HepG2 (cell line): ENCODE measurements around the gene KIF27. TPM values are rescaled to one million over a fixed set of nuclear protein-coding genes. Genes with fewer than 3 reads are reported as not detected.

Experiments
- AGO2 ChIP-seq: fragments of 200-400 bp; formaldehyde crosslinking; optimal IDR thresholded peaks from 2 replicates; pipeline ENCODE3; 2017; ENCODE audit warnings: mild to moderate bottlenecking, low read depth, low read length, moderate library complexity
- CAMTA2 ChIP-seq: sonication (generic); formaldehyde crosslinking; IDR thresholded peaks from 2 replicates; pipeline ENCODE4 v1.4.0; 2020; ENCODE audit warnings: mild to moderate bottlenecking, missing genetic modification reagents, borderline replicate concordance
- KDM4B ChIP-seq: sonication (generic); formaldehyde crosslinking; IDR thresholded peaks from 2 replicates; pipeline ENCODE4 v1.4.0; 2020; ENCODE audit warnings: missing genetic modification reagents
- KDM6A ChIP-seq: IDR thresholded peaks from 2 replicates; pipeline ENCODE4 v1.6.1; 2016; ENCODE audit warnings: low read depth
- NFAT5 ChIP-seq: sonication (generic); formaldehyde crosslinking; IDR thresholded peaks from 2 replicates; pipeline ENCODE4 v1.4.0; 2020; ENCODE audit warnings: missing genetic modification reagents
- NR2F2 ChIP-seq: IDR thresholded peaks from 2 replicates; pipeline ENCODE4 v1.6.1; 2012; ENCODE audit warnings: low read depth, inconsistent platforms, borderline replicate concordance
- PPARG ChIP-seq: conservative IDR thresholded peaks from 2 replicates; pipeline ENCODE4 v1.6.1; 2016; ENCODE audit warnings: missing biosample characterization, missing genetic modification reagents
- REL ChIP-seq: sonication (generic); formaldehyde crosslinking; conservative IDR thresholded peaks from 2 replicates; pipeline ENCODE4 v1.8.0; 2022; ENCODE audit warnings: mild to moderate bottlenecking, missing genetic modification reagents, moderate library complexity
- TCF12 ChIP-seq, 2 experiments: fragments of 450-650 bp in 1 of 2; sonication (generic) in 1 of 2; formaldehyde crosslinking in 1 of 2; IDR thresholded peaks; 2 replicates each; pipeline versions ENCODE4 v1.6.1 to v1.8.0; 2017 to 2022; ENCODE audit warnings: antibody characterized with exemption in 1 of 2, mild to moderate bottlenecking in 1 of 2, missing genetic modification reagents in 1 of 2, moderate library complexity in 1 of 2
- TSC22D2 ChIP-seq: sonication (generic); formaldehyde crosslinking; IDR thresholded peaks from 2 replicates; pipeline ENCODE4 v1.5.1; 2020; ENCODE audit warnings: missing genetic modification reagents, mild to moderate bottlenecking, borderline replicate concordance
- WIZ ChIP-seq: sonication (generic); formaldehyde crosslinking; IDR thresholded peaks from 2 replicates; pipeline ENCODE4 v1.5.1; 2020; ENCODE audit warnings: mild to moderate bottlenecking, missing genetic modification reagents
- ZBTB34 ChIP-seq: sonication (generic); formaldehyde crosslinking; IDR thresholded peaks from 2 replicates; pipeline ENCODE4 v1.8.0; 2022; ENCODE audit warnings: mild to moderate bottlenecking, missing genetic modification reagents
- ZC3H4 ChIP-seq: sonication (generic); formaldehyde crosslinking; IDR thresholded peaks from 2 replicates; pipeline ENCODE4 v1.4.0; 2020; ENCODE audit warnings: missing genetic modification reagents, borderline replicate concordance
- ZFYVE20 ChIP-seq: sonication (generic); formaldehyde crosslinking; IDR thresholded peaks from 2 replicates; pipeline ENCODE4 v1.8.0; 2023; ENCODE audit warnings: low read depth, mild to moderate bottlenecking, moderate library complexity, missing genetic modification reagents, borderline replicate concordance
- ZNF276 ChIP-seq: sonication (generic); formaldehyde crosslinking; IDR thresholded peaks from 2 replicates; pipeline ENCODE4 v1.4.0; 2020; ENCODE audit warnings: mild to moderate bottlenecking, low read depth, missing genetic modification reagents
- ZNF512 ChIP-seq: sonication (generic); formaldehyde crosslinking; IDR thresholded peaks from 2 replicates; pipeline ENCODE4 v1.4.0; 2020; ENCODE audit warnings: mild to moderate bottlenecking, missing genetic modification reagents
- ZNF530 ChIP-seq: sonication (generic); formaldehyde crosslinking; IDR thresholded peaks from 2 replicates; pipeline ENCODE4 v1.5.0; 2020; ENCODE audit warnings: low read depth, mild to moderate bottlenecking, missing genetic modification reagents
- ZNF644 ChIP-seq: IDR thresholded peaks from 2 replicates; pipeline ENCODE4 v1.6.1; 2016; ENCODE audit warnings: low read depth
- ZNF7 ChIP-seq: IDR thresholded peaks from 2 replicates; pipeline ENCODE4 v1.6.1; 2016; ENCODE audit warnings: missing biosample characterization, missing genetic modification reagents
- ZNF780A ChIP-seq: sonication (generic); formaldehyde crosslinking; IDR thresholded peaks from 2 replicates; pipeline ENCODE4 v1.8.0; 2022; ENCODE audit warnings: mild to moderate bottlenecking, missing genetic modification reagents, moderate library complexity
- polyA plus RNA-seq, 8 experiments: library from polyadenylated mRNA; depleted of rRNA in 3 of 8; stranded (reverse) in 7 of 8; unstranded in 1 of 8; fragments of >200 nt; fragmentation: Illumina TruSeq in 4 of 8; extraction: Trizol in 4 of 8; gene quantifications; 2 replicates each; pipeline versions ENCODE4 v1.2.1 to v1.2.3, GENCODE V29; 2011 to 2016; ENCODE audit warnings: low read depth in 4 of 8, missing spikeins in 1 of 8, mixed read lengths in 1 of 8; ENCODE audit not compliant: insufficient read depth in 1 of 8
- total RNA-seq, 5 experiments: library from RNA; depleted of rRNA; stranded (reverse); fragments of >200 nt; fragmentation: Illumina TruSeq; extraction: Trizol; gene quantifications; 2 replicates each; pipeline ENCODE4 v1.2.3, GENCODE V29; 2016; ENCODE audit warnings: low read depth in 1 of 5

The KIF27 gene
- total and polyA plus RNA-seq, 2 of the 13 experiments (the other 11 are each of a cell fraction or from before 2014, with no cell fraction given), result 0.95 to 4.1 TPM

- TF ChIP-seq ZNF512, result peak; percentile 71; the same call in 1 of the 2 replicates
- TF ChIP-seq ZC3H4, result no peak
- 0 out of 2 replicates have a peak, but pooled peaks have one; percentile 11 for TF ChIP-seq KDM6A (CRISPR knock-in tag)
- no peak for TF ChIP-seq ZNF530 (CRISPR knock-in tag)
- no peak for TF ChIP-seq NR2F2
- no peak for TF ChIP-seq PPARG (CRISPR knock-in tag)
- peak; percentile 60 for TF ChIP-seq AGO2
- TF ChIP-seq TSC22D2, result 0 out of 2 replicates have a peak, but pooled peaks have one; percentile 13
- 0 out of 2 replicates have a peak, but pooled peaks have one; percentile 73 for TF ChIP-seq ZFYVE20
- 0 out of 2 replicates have a peak, but pooled peaks have one; percentile 1 for TF ChIP-seq REL
- TF ChIP-seq CAMTA2, result peak; percentile 63; the same call in 1 of the 2 replicates
- no peak for TF ChIP-seq ZNF7
- 0 out of 2 replicates have a peak, but pooled peaks have one; percentile 10 for TF ChIP-seq ZNF276 (CRISPR knock-in tag)
- TF ChIP-seq TCF12 (IDR thresholded peaks at IDR 0.05), result no peak
- 0 out of 2 replicates have a peak, but pooled peaks have one; percentile 20 for TF ChIP-seq TCF12 (CRISPR knock-in tag; IDR thresholded peaks at IDR 0.05)
- peak; percentile 82; the same call in 1 of the 2 replicates for TF ChIP-seq WIZ (CRISPR knock-in tag)
- TF ChIP-seq ZBTB34 (CRISPR knock-in tag), result no peak
- 0 out of 2 replicates have a peak, but pooled peaks have one; percentile 14 for TF ChIP-seq KDM4B
- TF ChIP-seq ZNF644 (CRISPR knock-in tag), result 0 out of 2 replicates have a peak, but pooled peaks have one; percentile 33
- TF ChIP-seq NFAT5 (CRISPR knock-in tag), result 0 out of 2 replicates have a peak, but pooled peaks have one; percentile 49
- TF ChIP-seq ZNF780A, result 0 out of 2 replicates have a peak, but pooled peaks have one; percentile 11
Observed at GRCh38 chr9:83956086-83956435, 34.8 kb upstream of the KIF27 start (continued).
